ENCODE data around the gene SC5D.

- no peak for TF ChIP-seq POLR2A (IDR thresholded peaks at IDR 0.05)
- TF ChIP-seq CTCF (IDR thresholded peaks at IDR 0.05): peak; percentile 53 to 77 (median 74)
Measured at GRCh38 chr11:121318848-121319834, 26.6 kb downstream of the SC5D start.
